Right lobe of liver (tissue), 4 donors: ENCODE data around the gene TBXAS1.

ENCODE experiments used
- POLR2A ChIP-seq: fragments of 450-650 bp; IDR thresholded peaks from one replicate; pipeline ENCODE4 v1.6.1; 2017; ENCODE audit warnings: antibody characterized with exemption, mild to moderate bottlenecking
- TF ChIP-seq, protein P1 (sequence below), 4 donors: fragments of 200-600 bp in 3 of 4; fragments of 450-650 bp in 1 of 4; IDR thresholded peaks; one replicate each; pipeline versions ENCODE4 v1.5.1 to v1.8.0; 2016 to 2022; ENCODE audit warnings: antibody characterized with exemption in 4 of 4, mild to moderate bottlenecking in 2 of 4
- donor health status: DM: no; HTN: no; CAD: no.
- donor health status: DM: no; HTN: no; CAD: no.
- donor health status: DM: no; HTN: yes; CAD: no.

GRCh38 chr7:139973101-139974050 lies 144.3 kb downstream of the TBXAS1 start:
- TF ChIP-seq, protein P1, sequence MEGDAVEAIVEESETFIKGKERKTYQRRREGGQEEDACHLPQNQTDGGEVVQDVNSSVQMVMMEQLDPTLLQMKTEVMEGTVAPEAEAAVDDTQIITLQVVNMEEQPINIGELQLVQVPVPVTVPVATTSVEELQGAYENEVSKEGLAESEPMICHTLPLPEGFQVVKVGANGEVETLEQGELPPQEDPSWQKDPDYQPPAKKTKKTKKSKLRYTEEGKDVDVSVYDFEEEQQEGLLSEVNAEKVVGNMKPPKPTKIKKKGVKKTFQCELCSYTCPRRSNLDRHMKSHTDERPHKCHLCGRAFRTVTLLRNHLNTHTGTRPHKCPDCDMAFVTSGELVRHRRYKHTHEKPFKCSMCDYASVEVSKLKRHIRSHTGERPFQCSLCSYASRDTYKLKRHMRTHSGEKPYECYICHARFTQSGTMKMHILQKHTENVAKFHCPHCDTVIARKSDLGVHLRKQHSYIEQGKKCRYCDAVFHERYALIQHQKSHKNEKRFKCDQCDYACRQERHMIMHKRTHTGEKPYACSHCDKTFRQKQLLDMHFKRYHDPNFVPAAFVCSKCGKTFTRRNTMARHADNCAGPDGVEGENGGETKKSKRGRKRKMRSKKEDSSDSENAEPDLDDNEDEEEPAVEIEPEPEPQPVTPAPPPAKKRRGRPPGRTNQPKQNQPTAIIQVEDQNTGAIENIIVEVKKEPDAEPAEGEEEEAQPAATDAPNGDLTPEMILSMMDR (IDR thresholded peaks at IDR 0.05), result no peak
- TF ChIP-seq POLR2A, result no peak
